ENCODE measurements around the gene COMTD1. TPM values are rescaled to one million over a fixed set of nuclear protein-coding genes. Genes with fewer than 3 reads are reported as not detected.

COMTD1 gene
- total and polyA plus RNA-seq, 7 donors, result 7.8 to 147 (median 11.4) TPM

- H3K4me1 ChIP-seq, result peaks cover 0 to 64% (median 58%) of the 10 kb centered on the region in 4 donors
- intact Hi-C loops (cut with DNase I), result loop anchor here (1.0 to 10.0 kb wide), 3 partner anchors 19 to 405 kb away; partner anchors contain the start of genes KAT6B and VDAC2
- DNase-seq, result no peak
- TF ChIP-seq EP300 (IDR thresholded peaks at IDR 0.05), result no peak
- no peak for TF ChIP-seq POLR2A (IDR thresholded peaks at IDR 0.05)
- no peak for TF ChIP-seq CTCF (IDR thresholded peaks at IDR 0.05)
- no peak for TF ChIP-seq POLR2AphosphoS5 (IDR thresholded peaks at IDR 0.05)
- H3K4me3 ChIP-seq, result no peak overlapping the region
- no peaks in the 10 kb centered on the region for H3K27me3 ChIP-seq
- no peaks in the 10 kb centered on the region for H3K9me3 ChIP-seq
- H3K27ac ChIP-seq, result peak overlapping the region; percentile 11 to 88 (median 82)
- peaks cover 0 to 49% (median 11%) of the 10 kb centered on the region in 4 donors for H3K36me3 ChIP-seq
- 26 to 69% methylated on average over 3 of the region's 3 CpGs for WGBS, 2 donors
These were observed 5.8 kb downstream of the COMTD1 start for GRCh38 chr10:75229971-75230370.

DNA sequence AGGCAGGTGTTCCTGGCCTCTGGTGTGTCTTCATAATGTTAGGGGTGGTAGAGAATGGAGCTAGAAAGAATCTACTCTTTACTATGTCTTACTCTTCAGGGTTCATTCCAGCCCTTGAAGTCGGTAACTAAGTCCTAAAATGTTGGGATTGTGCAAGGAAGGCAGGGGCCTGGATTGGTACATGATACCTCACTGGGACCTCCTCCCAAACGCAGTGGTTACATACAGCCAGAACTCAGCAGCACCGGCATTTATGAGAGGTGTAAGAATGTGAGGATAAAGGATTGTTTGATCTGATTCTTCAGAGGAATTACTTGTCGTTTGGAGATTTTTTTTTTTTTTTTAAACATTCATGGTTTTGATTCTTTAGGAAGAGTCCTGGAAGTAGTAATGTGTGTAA is 6.9 kb downstream of the COMTD1 start:
- Histone ChIP-seq H3K36me3 (peaks cover 0 to 54% (median 12%) of the 10 kb centered on the region in 4 donors), H3K4me1 (peaks cover 0 to 64% (median 60%) of the 10 kb centered on the region in 4 donors), H3K9me3 (no peaks in the 10 kb centered on the region), H3K27ac (peak overlapping the region; percentile 39 to 88 (median 82)), H3K4me3 (no peak overlapping the region), H3K27me3 (no peaks in the 10 kb centered on the region)
- WGBS, 2 donors, result 39 to 75% methylated on average over 4 of the region's 4 CpGs
- no peak for TF ChIP-seq EP300 (IDR thresholded peaks at IDR 0.05)
- intact Hi-C loops (cut with DNase I), result no loop called here
- DNase-seq, result peak; percentile 60

DNA sequence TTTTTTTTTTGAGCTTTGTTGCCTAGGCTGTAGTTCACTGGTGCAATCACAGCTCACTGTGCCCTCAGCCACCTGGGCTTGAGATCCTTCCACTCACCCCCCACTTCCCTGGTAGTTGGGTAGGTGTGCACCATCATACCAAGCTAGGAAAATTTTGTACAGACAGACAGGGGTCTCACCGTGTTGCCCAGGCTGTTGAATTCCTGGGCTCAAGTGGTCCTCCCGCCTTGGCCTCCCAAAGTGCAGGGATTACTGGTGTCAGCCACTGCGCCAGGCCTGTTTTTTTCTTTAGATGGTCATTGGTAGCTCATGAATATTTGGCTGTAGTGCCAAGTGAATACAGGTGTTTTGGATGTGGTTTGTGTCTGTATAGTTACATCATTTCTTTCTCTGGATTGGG is 7.5 kb downstream of the COMTD1 start:
- 81 to 93% methylated on average over 3 of the region's 3 CpGs for WGBS, 2 donors
- Histone ChIP-seq H3K4me1 (peaks cover 0 to 70% (median 66%) of the 10 kb centered on the region in 4 donors), H3K27ac (peak overlapping the region; percentile 39 to 88 (median 82)), H3K4me3 (no peak overlapping the region), H3K27me3 (no peaks in the 10 kb centered on the region), H3K36me3 (peaks cover 5 to 60% (median 16%) of the 10 kb centered on the region in 4 donors), H3K9me3 (no peaks in the 10 kb centered on the region)
- intact Hi-C loops (cut with DNase I), result no loop called here
- DNase-seq, result peak; percentile 42
- TF ChIP-seq POLR2AphosphoS5 (IDR thresholded peaks at IDR 0.05) (no peak), CTCF (IDR thresholded peaks at IDR 0.05) (no peak), POLR2A (IDR thresholded peaks at IDR 0.05) (no peak), EP300 (IDR thresholded peaks at IDR 0.05) (no peak)

- peak; percentile 48 for DNase-seq
- Histone ChIP-seq H3K27ac (peak overlapping the region; percentile 77 to 88 (median 82)), H3K27me3 (no peaks in the 10 kb centered on the region), H3K9me3 (no peaks in the 10 kb centered on the region), H3K4me1 (peaks cover 0 to 74% (median 70%) of the 10 kb centered on the region in 4 donors), H3K36me3 (peaks cover 7 to 63% (median 28%) of the 10 kb centered on the region in 4 donors), H3K4me3 (no peak overlapping the region)
- 69 to 78% methylated on average over 5 of the region's 5 CpGs for WGBS, 2 donors
- TF ChIP-seq EP300 (IDR thresholded peaks at IDR 0.05), result no peak
- TF ChIP-seq POLR2AphosphoS5 (IDR thresholded peaks at IDR 0.05), result no peak
- TF ChIP-seq CTCF (IDR thresholded peaks at IDR 0.05), result no peak
- TF ChIP-seq POLR2A (IDR thresholded peaks at IDR 0.05), result no peak
- intact Hi-C loops (cut with DNase I), result no loop called here
These were observed 9.1 kb downstream of the COMTD1 start for GRCh38 chr10:75226656-75227055.

GRCh38 chr10:75226095-75226494 is 9.7 kb downstream of the COMTD1 start:
- H3K27me3 ChIP-seq, result no peaks in the 10 kb centered on the region
- peaks cover 0 to 74% (median 70%) of the 10 kb centered on the region in 4 donors for H3K4me1 ChIP-seq
- H3K4me3 ChIP-seq, result peak overlapping the region in 1 of 4 donors; percentile 4
- H3K36me3 ChIP-seq, result peaks cover 7 to 63% (median 28%) of the 10 kb centered on the region in 4 donors
- 59 to 65% methylated on average over 2 of the region's 2 CpGs for WGBS, 2 donors
- TF ChIP-seq POLR2A (IDR thresholded peaks at IDR 0.05), result no peak
- TF ChIP-seq CTCF (IDR thresholded peaks at IDR 0.05), result no peak
- TF ChIP-seq POLR2AphosphoS5 (IDR thresholded peaks at IDR 0.05), result no peak
- TF ChIP-seq EP300 (IDR thresholded peaks at IDR 0.05), result no peak
- DNase-seq, result no peak
- peak overlapping the region; percentile 77 to 88 (median 82) for H3K27ac ChIP-seq
- H3K9me3 ChIP-seq, result no peaks in the 10 kb centered on the region
- intact Hi-C loops (cut with DNase I), result no loop called here

Measured in sigmoid colon (tissue), 7 donors.